Measurements from ENCODE around the gene ATP2C1.
"Not testable (repeated sequence)": the region's sequence is repeated elsewhere in the genome, so short reads cannot be mapped to it uniquely, and the experiment has no call there.

The ATP2C1 gene

GRCh38 chr3:130997289-130997688, 103.4 kb downstream of the ATP2C1 start:
- no peak for DNase-seq

GRCh38 chr3:131001071-131001470, 107.2 kb downstream of the ATP2C1 start:
- DNase-seq, result no peak

DNA sequence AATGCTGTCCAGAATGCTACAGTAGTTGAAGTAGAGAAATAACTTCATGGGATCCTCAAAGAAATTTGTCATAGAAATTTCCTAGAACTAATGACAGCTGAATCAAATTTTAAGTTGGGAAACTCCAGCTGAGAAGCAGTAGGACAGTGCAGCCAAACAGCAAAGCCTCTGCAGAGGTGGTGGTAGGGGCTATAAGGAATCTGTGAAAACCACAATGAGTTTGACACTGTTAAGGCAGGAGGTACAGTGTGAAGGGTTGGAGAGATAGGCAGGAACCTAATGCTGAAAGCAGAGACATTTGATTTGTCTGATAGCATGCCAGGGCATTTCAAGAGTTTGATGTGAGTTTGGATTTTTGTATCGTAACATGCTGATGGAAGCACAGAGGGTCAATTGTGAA, 110.7 kb downstream of the ATP2C1 start:
- no peak for DNase-seq

GRCh38 chr3:131007256-131007655, 113.4 kb downstream of the ATP2C1 start:
- DNase-seq, result no peak

GRCh38 chr3:131007782-131008181, 113.9 kb downstream of the ATP2C1 start:
- DNase-seq, result no peak

DNA sequence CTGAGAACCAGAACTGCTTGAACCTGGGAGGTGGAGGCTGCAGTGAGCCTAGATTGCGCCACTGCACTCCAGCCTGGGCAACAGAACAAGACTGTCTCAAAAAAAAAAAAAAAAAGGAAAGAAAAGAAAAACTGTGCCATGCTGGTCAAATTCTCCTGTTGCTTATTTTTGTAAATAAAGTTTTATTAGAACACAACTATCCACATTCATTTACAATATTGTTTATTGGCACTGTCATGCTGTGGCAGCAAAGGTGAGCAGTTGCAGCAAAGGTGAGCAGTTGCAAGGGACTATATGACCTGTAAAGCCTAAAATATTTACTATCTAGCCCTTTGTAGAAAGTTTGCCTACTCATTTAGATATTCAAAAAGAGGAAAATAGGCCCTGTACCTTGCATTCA, 114.4 kb downstream of the ATP2C1 start:
- DNase-seq, result no peak

GRCh38 chr3:131009698-131010097, 115.8 kb downstream of the ATP2C1 start:
- no peak for DNase-seq

GRCh38 chr3:131018970-131019369, 125.1 kb downstream of the ATP2C1 start:
- no peak for DNase-seq

- DNase-seq, result no peak
These were observed 126.3 kb downstream of the ATP2C1 start for GRCh38 chr3:131020122-131020693.

DNA sequence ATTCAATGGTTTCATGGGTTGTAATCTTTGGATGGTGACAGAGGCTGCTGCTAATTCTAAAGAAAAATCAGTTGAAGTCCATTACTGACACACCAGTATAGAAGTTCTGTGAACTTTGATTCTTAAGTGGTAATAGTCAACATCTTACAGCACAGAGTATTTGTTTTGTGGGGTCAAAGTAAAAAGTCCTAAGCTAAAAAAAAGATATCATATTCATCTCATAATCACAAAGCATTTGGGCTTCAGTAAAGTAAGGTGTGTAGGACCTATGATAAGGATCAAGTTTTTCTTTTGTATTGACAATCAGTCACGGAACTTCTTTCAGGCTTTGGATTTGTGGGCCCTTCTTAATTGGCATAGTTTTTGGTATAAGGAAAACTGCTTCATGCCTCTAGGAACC, 131.7 kb downstream of the ATP2C1 start:
- no peak for DNase-seq

DNA sequence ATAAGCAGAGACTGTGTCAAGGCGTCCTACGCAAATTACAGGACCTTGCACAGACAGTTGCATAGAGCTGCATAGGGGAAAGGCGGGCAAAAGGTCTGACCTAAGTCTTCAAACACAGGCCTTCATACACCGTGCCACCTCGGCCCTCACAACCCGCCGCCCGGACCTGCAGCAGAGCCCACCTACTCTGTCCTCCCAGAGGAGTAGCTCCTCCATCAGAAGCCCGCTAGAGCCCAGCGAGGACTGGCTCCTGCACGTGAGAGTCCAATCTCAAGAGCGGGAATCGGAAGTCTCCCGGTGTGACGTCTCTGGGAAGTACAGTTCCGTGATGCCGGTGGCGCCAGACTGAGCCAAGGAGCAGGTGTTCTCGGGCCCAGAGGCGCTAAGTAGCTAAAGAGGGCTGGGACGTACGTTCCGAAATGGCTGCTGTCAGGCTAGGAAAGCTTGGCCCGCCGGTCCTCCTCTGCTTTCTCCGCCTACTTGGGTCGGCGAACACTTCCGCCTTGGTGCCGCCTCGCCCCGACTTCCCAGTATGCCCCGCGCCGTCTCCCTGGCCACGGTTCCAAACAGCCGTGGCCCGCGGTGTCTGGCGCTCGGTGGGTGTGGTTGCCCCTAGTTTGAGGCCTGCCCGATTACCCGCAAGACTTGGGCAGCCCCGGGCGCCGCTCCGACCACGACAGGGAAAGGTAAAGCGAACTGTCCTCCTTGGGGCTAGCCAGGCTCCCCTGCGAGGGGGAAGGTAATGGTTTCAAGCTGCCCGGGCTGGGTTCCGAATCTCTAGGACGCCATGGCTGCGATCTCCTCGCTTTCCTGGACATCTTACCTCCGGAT, 132.7 kb downstream of the ATP2C1 start, which contains the start of the genes ASTE1 and NEK11:
Gene ASTE1, minus strand, starts transcription at position 505 of the 831 bp plus-strand sequence. CDS start 1,519 bp downstream, outside the sequence.
Gene NEK11, plus strand, starts transcription at position 557 of the 831 bp plus-strand sequence. CDS start 2,832 bp downstream, outside the sequence.
- peak; percentile 79 for DNase-seq

- no peak for DNase-seq
These were observed 135.0 kb downstream of the ATP2C1 start for GRCh38 chr3:131028844-131029243.

DNA sequence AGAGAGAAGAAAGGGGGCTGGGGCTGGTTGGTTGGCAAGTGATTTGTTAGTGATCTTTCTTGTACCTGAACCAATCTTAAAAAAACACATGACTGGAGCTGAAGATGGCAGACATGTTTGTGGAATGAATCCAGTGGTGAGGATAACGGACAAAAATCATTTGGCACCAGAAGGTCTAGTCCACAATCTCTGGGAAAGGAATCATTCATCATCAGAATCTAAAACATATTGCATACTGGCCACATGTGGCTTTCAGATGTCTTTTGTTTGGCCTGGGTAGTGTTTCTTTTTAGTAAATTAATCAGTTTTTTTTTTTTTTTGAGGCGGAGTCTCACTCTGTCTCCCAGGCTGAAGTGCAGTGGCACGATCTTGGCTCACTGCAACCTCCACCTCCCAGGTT, 137.8 kb downstream of the ATP2C1 start:
- no peak for DNase-seq

DNA sequence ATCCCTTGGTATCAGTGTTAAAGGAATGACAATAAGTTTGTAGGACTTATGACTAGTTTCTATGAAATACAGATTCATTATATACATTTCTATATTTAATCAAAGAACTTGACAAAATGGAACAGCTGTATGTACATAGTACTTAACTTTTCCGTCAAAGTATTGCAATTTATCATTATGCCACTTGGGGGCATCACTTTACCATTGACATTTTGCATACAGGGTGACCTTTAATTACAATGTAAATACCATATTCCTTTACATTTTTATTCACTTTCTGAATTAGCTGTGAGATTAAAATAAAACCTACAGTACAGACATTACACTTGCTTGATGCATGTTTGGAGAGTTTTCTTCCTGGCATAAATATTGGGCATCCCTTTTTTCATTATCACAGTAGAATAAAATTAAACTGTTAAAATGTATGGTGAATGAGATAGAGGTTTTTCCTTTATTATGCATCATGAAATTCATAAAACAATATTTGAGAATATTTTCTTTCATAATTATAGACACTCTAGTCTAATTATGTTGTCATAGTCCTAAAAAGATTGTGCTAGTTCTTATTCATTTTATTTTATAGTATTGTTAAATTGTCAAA, 139.7 kb downstream of the ATP2C1 start:
- no peak for DNase-seq

- no peak for DNase-seq
These were observed 142.4 kb downstream of the ATP2C1 start for GRCh38 chr3:131036200-131036816.

DNA sequence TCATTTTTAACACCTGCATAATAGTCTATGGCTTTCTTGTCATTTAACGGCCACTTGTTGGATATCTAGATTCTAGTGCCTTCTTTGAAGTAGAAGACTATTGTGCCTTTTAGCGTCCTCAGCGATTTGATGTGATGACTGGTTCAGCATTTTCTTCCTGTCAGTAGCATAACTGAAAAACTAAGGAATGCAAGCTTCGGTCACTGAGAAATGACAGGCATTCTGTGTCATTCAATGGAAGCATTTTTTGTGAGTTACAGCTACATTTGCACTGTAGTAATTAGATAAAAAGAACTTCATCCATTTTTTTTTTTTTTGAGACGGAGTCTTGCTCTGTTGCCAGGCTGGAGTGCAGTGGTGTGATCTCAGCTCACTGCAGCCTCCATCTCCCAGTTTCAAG, 143.1 kb downstream of the ATP2C1 start:
- no peak for DNase-seq

DNA sequence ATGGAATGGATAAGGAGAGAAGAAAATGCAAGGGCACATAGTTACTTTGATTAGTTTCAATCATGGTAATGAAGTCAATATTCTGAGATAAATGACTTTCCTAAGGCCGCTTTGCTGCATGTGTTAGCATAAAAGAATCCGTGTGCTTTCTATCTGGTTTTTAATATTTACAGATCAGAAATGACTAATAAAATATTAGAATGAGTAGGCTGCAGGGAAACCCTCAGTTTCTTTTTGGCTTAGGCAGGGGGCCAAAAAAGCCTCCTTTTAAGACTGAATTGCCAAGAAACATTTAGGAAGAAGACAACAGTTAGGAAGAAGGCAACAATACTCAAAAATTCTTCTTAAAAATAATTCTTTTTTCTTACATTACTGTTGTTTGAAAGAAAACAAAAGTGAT, 144.4 kb downstream of the ATP2C1 start:
- no peak for DNase-seq

GRCh38 chr3:131042271-131042985, 148.5 kb downstream of the ATP2C1 start:
- not testable (repeated sequence) for DNase-seq

DNA sequence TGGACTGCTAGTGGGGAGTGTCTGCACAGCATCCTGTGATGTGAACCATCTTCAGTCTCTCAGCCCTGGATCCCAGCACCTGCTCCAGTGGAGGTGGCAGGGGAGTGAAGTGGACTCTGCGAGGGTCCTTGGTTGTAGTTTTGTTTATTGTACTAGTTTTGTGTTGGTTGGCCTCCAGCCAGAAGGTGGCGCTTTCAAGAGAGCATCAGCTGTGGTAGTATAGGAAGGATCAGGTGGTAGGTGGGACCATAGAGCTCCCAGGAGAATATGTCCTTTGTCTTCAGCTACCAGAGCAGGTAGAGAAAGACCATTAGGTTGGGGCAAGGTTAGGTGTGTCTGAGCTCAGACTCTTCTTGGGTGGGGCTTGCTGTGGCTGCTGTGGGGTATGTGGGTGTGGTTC, 153.7 kb downstream of the ATP2C1 start:
- DNase-seq, result no peak

- DNase-seq, result no peak
These were observed 154.1 kb downstream of the ATP2C1 start for GRCh38 chr3:131048030-131048429.

DNA sequence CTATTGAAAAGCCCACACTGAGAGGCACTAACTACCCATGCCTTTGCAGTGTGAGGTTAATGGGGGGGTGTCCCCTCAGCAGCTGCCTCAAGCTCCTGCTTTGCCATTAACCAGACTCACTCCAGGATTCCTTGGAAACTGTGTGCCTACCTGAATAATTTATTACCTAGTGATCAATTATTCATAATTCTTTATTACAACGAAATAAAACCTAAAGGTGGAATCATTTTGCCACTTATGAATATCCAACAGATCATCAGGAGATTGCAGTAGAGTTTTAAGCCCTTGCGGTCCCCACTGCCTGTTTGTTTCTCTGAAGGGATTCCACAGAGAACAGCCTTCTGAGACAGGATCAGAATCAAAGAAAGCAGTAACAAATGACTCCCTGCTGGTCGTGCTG, 156.1 kb downstream of the ATP2C1 start:
- no peak for DNase-seq

DNA sequence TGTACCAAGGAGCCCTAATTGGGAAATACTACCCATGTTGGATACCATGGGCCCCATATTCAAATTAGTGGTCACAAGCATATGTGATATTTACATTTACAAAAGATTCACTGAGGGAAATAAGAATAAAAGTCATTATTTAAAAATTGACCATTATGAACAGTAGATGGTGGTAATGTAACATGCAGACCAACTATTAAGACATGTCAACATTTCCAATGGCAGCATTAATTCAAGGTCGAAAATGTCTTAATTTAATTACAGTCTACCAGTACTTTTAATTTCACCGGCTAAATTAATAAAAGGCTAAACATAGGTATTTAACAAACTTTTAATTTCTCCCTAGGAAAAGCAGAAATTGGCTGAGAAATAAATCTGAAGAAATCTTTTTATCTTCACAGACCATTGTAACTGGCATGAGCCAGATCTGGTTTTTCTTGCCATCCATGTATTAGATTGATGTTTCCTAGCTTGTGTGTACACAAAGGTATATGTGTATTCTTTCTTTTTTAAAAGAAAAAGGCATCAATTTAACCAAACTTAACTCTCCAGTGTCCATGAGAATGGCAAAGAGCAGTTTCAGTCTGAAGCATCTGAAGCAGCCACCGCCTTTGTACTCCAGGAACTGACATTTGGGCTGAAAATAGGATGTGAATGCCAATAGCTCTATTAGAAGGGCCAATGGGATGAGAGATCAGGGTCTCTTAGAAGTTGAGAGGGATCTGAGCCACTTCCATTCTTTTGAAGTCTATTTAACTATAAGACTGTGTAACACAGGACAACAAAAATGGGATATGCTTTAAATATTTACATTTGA, 159.4 kb downstream of the ATP2C1 start:
- DNase-seq, result no peak
